Natural killer cell treated with Interleukin-12 subunit alpha and Interleukin-12 subunit beta and Interleukin-15 and Interleukin-18, amount 100 ng/mL, for 72 hours (primary cell): Measurements from ENCODE around the gene HAUS8. TPM values are rescaled to one million over a fixed set of nuclear protein-coding genes. Genes with fewer than 3 reads are reported as not detected.

Experiments used
- ATAC-seq, 2 donors: fragments of 150-1000 bp; cut with Tn5 transposase in 1 of 2; sonication (Bioruptor Pico), chemical (Tn5 transposase) in 1 of 2; 2 replicates each; pipeline ENCODE4 v1.10.0; 2021
- DNase-seq: peaks from one replicate; pipeline ENCODE4 v3.0.0; 2022; ENCODE audit warnings: low spot score
- H3K27ac Mint-ChIP-seq, 2 donors: 1 replicate in 1 of 2; 2 replicates in 1 of 2; pipeline ENCODE4 v1.8.0; 2022; ENCODE audit warnings: mixed read lengths in 2 of 2, mild to moderate bottlenecking in 1 of 2, moderate library complexity in 1 of 2
- H3K27me3 Mint-ChIP-seq, 2 donors: 1 replicate in 1 of 2; 2 replicates in 1 of 2; pipeline ENCODE4 v1.8.0; 2022; ENCODE audit warnings: mixed read lengths in 2 of 2
- H3K36me3 Mint-ChIP-seq: one replicate; pipeline ENCODE4 v1.8.0; 2022; ENCODE audit warnings: mixed read lengths
- H3K4me1 Mint-ChIP-seq, 2 donors: 1 replicate in 1 of 2; 2 replicates in 1 of 2; pipeline ENCODE4 v1.8.0; 2022; ENCODE audit warnings: low read depth in 2 of 2, mixed read lengths in 2 of 2, mild to moderate bottlenecking in 1 of 2
- H3K4me3 Mint-ChIP-seq: one replicate; pipeline ENCODE4 v1.8.0; 2022; ENCODE audit warnings: mixed read lengths
- H3K9me3 Mint-ChIP-seq: 2 replicates; pipeline ENCODE4 v1.8.0; 2022; ENCODE audit warnings: mixed read lengths
- total RNA-seq, 2 donors: library from RNA; stranded (reverse); gene quantifications; one replicate each; pipeline ENCODE4 v1.2.3, GENCODE V29; 2022

HAUS8 gene
- total RNA-seq, 2 donors from 2014 or later, result 25.6 to 46.1 TPM

DNA sequence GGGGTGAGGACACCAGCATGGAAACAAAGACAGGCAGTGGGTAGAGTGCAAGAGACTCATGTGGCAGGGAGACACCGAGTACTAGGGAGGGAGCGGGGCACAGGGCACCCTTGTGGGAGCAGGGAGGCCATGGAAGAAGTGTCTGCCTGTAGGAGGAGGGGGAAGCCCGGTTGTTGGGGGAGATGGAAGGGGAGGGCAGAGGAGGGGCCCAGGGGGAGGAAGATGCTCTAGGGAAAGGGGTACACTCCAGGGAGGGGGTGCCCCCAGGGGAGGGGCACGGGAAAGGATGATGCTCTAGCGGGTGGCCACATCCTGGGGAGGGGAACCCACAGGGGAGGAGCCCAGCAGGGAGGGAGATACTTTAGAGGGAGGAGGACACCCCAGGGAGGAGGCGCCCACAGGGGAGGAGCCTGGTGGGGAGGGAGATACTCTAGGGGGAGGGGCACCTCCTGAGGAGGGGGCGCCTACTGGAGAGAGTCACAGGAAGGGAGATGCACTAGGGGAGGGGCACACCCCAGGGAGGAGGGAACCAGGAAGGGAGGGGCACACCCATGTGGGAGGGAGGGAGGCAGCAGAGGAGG lies 73.6 kb downstream of the HAUS8 start:
- peak overlapping the region; percentile 64 for H3K4me3 Mint-ChIP-seq
- H3K27me3 Mint-ChIP-seq, result peaks cover 5% of the 10 kb centered on the region in 2 donors
- H3K36me3 Mint-ChIP-seq, result peaks cover 4% of the 10 kb centered on the region
- DNase-seq (peak; percentile 67), ATAC-seq (peak; percentile 80 to 86)
- no peaks in the 10 kb centered on the region for H3K9me3 Mint-ChIP-seq
- H3K27ac Mint-ChIP-seq, result no peak overlapping the region
- H3K4me1 Mint-ChIP-seq, result peaks cover 7 to 16% of the 10 kb centered on the region in 2 donors

Other genes starting within 250 kb of the HAUS8 start
- gene SIN3B, start 246.1 kb downstream of the HAUS8 start, total RNA-seq, result 10 to 100 TPM; 33.0 to 53.2 TPM
- 1 to 10 TPM; 1.5 to 2.0 TPM for gene F2RL3, start 186.5 kb downstream of the HAUS8 start, total RNA-seq
- under 1 TPM; 0.39 to 0.81 TPM for gene CPAMD8, start 48.6 kb downstream of the HAUS8 start, total RNA-seq
- gene MYO9B, start 325 bp upstream of the HAUS8 start, total RNA-seq, result 100 to 1,000 TPM; 251 to 283 TPM
- 10 to 100 TPM; 25.9 to 28.7 TPM for gene USE1, start 139.9 kb upstream of the HAUS8 start, total RNA-seq
- 10 to 100 TPM; 14.7 to 31.9 TPM for gene OCEL1, start 150.8 kb upstream of the HAUS8 start, total RNA-seq
- 10 to 100 TPM in 1 of 2 donors, 1 to 10 TPM in 1; 2.7 to 12.2 TPM for gene NR2F6, start 170.5 kb upstream of the HAUS8 start, total RNA-seq
- gene USHBP1, start 189.3 kb upstream of the HAUS8 start, total RNA-seq, result not detected
- 100 to 1,000 TPM in 1 of 2 donors, 10 to 100 TPM in 1; 90.1 to 143 TPM for gene BABAM1, start 192.0 kb upstream of the HAUS8 start, total RNA-seq
- 10 to 100 TPM in 1 of 2 donors, 1 to 10 TPM in 1; 2.0 to 34.6 TPM for gene ANKLE1, start 206.4 kb upstream of the HAUS8 start, total RNA-seq
- gene ABHD8, start 228.0 kb upstream of the HAUS8 start, total RNA-seq, result 1 to 10 TPM; 6.5 to 6.8 TPM
- gene MRPL34, start 230.4 kb upstream of the HAUS8 start, total RNA-seq, result 100 to 1,000 TPM in 1 of 2 donors, 10 to 100 TPM in 1; 61.4 to 106 TPM
- 10 to 100 TPM; 57.7 to 68.3 TPM for gene DDA1, start 234.1 kb upstream of the HAUS8 start, total RNA-seq